Measurements from ENCODE around the gene PLA2G2F.

- TF ChIP-seq ARNT (IDR thresholded peaks at IDR 0.05) (no peak), SUZ12 (IDR thresholded peaks at IDR 0.05) (no peak), ELF4 (IDR thresholded peaks at IDR 0.05) (no peak), SP1 (IDR thresholded peaks at IDR 0.05) (no peak), L3MBTL2 (conservative IDR thresholded peaks at IDR 0.05) (no peak), FOXM1 (IDR thresholded peaks at IDR 0.05; ENCODE audit: borderline replicate concordance) (no peak)
Measured at GRCh38 chr1:20134995-20135394, 4.1 kb upstream of the PLA2G2F start.

Data from HEK293T (cell line).